A549 (cell line): Measurements from ENCODE around the gene PHC2. TPM values are rescaled to one million over a fixed set of nuclear protein-coding genes. Genes with fewer than 3 reads are reported as not detected.

Experiments
- ATAC-seq, 2 experiments: fragments of 200-7000 bp in 1 of 2; fragments of >200 bp in 1 of 2; cut with Nextera tagmentation in 1 of 2; cut with Tn5 transposase in 1 of 2; 3 replicates each; pipeline versions ENCODE4 v1.8.0 to v1.9.1; 2018 to 2020; ENCODE audit warnings: mild to moderate bottlenecking in 1 of 2, moderate library complexity in 1 of 2
- CTCF ChIA-PET: fragments of 300-600 bp; sonication (Branson Sonifier 250); formaldehyde crosslinking; extraction: SDS; loops from one replicate; lab custom pipeline; 2021; ENCODE audit warnings: antibody characterized with exemption, inconsistent platforms; lab: Yijun Ruan, JAX
- POLR2A ChIA-PET: fragments of 350-600 bp; formaldehyde crosslinking; extraction: SDS; loops from one replicate; lab custom pipeline; 2021; ENCODE audit warnings: antibody characterized with exemption, inconsistent platforms; lab: Yijun Ruan, JAX
- DNase-seq, 2 experiments: peaks; one replicate each; pipeline versions ENCODE4 v3.0.0 to v3.0.0-alpha.2; 2011 to 2016; ENCODE audit warnings: low read depth in 1 of 2, low spot score in 1 of 2
- FAIRE-seq: peaks from 2 replicates; lab custom pipeline; 2011; peaks lifted over from hg19 to GRCh38; lab: Jason Lieb, UNC
- H3K27ac ChIP-seq, 2 experiments: fragments of >200 bp; sonication (Bioruptor Twin); formaldehyde crosslinking; 3 replicates each; pipeline ENCODE4 v1.5.1; 2016 to 2017
- H3K4me1 ChIP-seq: fragments of >200 bp; sonication (Bioruptor Twin); formaldehyde crosslinking; 3 replicates; pipeline ENCODE4 v1.6.1; 2016
- H3K4me2 ChIP-seq: fragments of >200 bp; sonication (Bioruptor Twin); formaldehyde crosslinking; 3 replicates; pipeline ENCODE4 v1.6.1; 2016
- H3K4me3 ChIP-seq: fragments of >200 bp; sonication (Bioruptor Twin); formaldehyde crosslinking; 3 replicates; pipeline ENCODE4 v1.5.1; 2016
- H3K9me3 ChIP-seq: fragments of >200 bp; sonication (Bioruptor Twin); formaldehyde crosslinking; 3 replicates; pipeline ENCODE4 v1.6.1; 2016
- BCL3 ChIP-seq: fragments of >200 bp; sonication (Bioruptor Twin); formaldehyde crosslinking; IDR thresholded peaks from 3 replicates; pipeline ENCODE4 v1.6.1; 2016
- CBX8 ChIP-seq: fragments of 200-600 bp; sonication (generic); IDR thresholded peaks from 2 replicates; pipeline ENCODE4 v1.6.1; 2016
- FOSB ChIP-seq: fragments of 250-450 bp; sonication (Bioruptor Pico); IDR thresholded peaks from 2 replicates; pipeline ENCODE4 v1.5.0; 2020; ENCODE audit warnings: mild to moderate bottlenecking, moderate library complexity
- FOSL2 ChIP-seq, 2 experiments: fragments of 450-650 bp in 1 of 2; fragments of >200 bp in 1 of 2; sonication (Bioruptor Twin) in 1 of 2; formaldehyde crosslinking; IDR thresholded peaks; 2 replicates each; pipeline versions ENCODE4 v1.5.0 to v1.6.1; 2016 to 2020; ENCODE audit warnings: mild to moderate bottlenecking in 1 of 2, moderate library complexity in 1 of 2
- HEYL ChIP-seq: fragments of 250-450 bp; sonication (Bioruptor Pico); IDR thresholded peaks from 2 replicates; pipeline ENCODE4 v1.8.0; 2021; ENCODE audit warnings: mild to moderate bottlenecking, moderate library complexity
- HOXA7 ChIP-seq: fragments of 250-450 bp; sonication (Bioruptor Pico); IDR thresholded peaks from 2 replicates; pipeline ENCODE4 v1.5.0; 2020; ENCODE audit warnings: mild to moderate bottlenecking, moderate library complexity
- HOXB13 ChIP-seq: fragments of 250-450 bp; sonication (Bioruptor Pico); IDR thresholded peaks from 2 replicates; pipeline ENCODE4 v1.5.0; 2020; ENCODE audit warnings: low read depth, mild to moderate bottlenecking, moderate library complexity
- JUNB ChIP-seq: fragments of >200 bp; sonication (Bioruptor Twin); formaldehyde crosslinking; IDR thresholded peaks from 2 replicates; pipeline ENCODE4 v1.6.1; 2016
- MAX ChIP-seq: IDR thresholded peaks from 2 replicates; pipeline ENCODE4 v1.6.1; 2012
- MAZ ChIP-seq: fragments of 150-350 bp; IDR thresholded peaks from 2 replicates; pipeline ENCODE4 v1.6.1; 2014; ENCODE audit warnings: antibody characterized with exemption, low read depth, low read length, borderline replicate concordance
- MYC ChIP-seq: IDR thresholded peaks from 2 replicates; pipeline ENCODE4 v1.6.1; 2012; ENCODE audit warnings: mild to moderate bottlenecking, inconsistent platforms, low read length, improper control_type of control experiment, borderline replicate concordance
- NFE2L2 ChIP-seq: fragments of 150-350 bp; conservative IDR thresholded peaks from 2 replicates; pipeline ENCODE4 v1.6.1; 2014; ENCODE audit warnings: low read length
- NPAS2 ChIP-seq: fragments of 250-450 bp; sonication (Bioruptor Pico); IDR thresholded peaks from 2 replicates; pipeline ENCODE4 v1.8.0; 2022; ENCODE audit warnings: mild to moderate bottlenecking, moderate library complexity, borderline replicate concordance
- PBX3 ChIP-seq: IDR thresholded peaks from 2 replicates; pipeline ENCODE4 v1.6.1; 2012
- PHF8 ChIP-seq: fragments of 200-600 bp; sonication (generic); IDR thresholded peaks from 2 replicates; pipeline ENCODE4 v1.6.1; 2016; ENCODE audit warnings: low read depth, mild to moderate bottlenecking, antibody characterized with exemption, moderate library complexity, borderline replicate concordance
- POLR2A ChIP-seq: IDR thresholded peaks from 2 replicates; pipeline ENCODE4 v1.6.1; 2012; ENCODE audit warnings: mild to moderate bottlenecking, low read length
- POLR2AphosphoS2 ChIP-seq: conservative IDR thresholded peaks from 2 replicates; pipeline ENCODE4 v1.6.1; 2012; ENCODE audit warnings: low read length, improper control_type of control experiment, inconsistent platforms
- REST ChIP-seq: fragments of 200-600 bp; sonication (generic); IDR thresholded peaks from 2 replicates; pipeline ENCODE4 v1.6.1; 2016; ENCODE audit warnings: antibody characterized with exemption, mild to moderate bottlenecking, moderate library complexity
- RFX5 ChIP-seq: fragments of 450-650 bp; IDR thresholded peaks from 2 replicates; pipeline ENCODE4 v1.7.1; 2014; ENCODE audit warnings: antibody characterized with exemption, mild to moderate bottlenecking, moderate library complexity
- RNF2 ChIP-seq: fragments of 200-600 bp; sonication (generic); IDR thresholded peaks from 2 replicates; pipeline ENCODE4 v1.6.1; 2016; ENCODE audit warnings: low read depth, mild to moderate bottlenecking, antibody characterized with exemption, moderate library complexity, borderline replicate concordance
- ZC3H11A ChIP-seq: fragments of 450-650 bp; IDR thresholded peaks from 2 replicates; pipeline ENCODE4 v1.6.1; 2014; ENCODE audit warnings: antibody characterized with exemption, mild to moderate bottlenecking
- ZFP36 ChIP-seq: fragments of 450-650 bp; IDR thresholded peaks from 2 replicates; pipeline ENCODE4 v1.6.1; 2014; ENCODE audit warnings: borderline replicate concordance; ENCODE audit not compliant: partially characterized antibody
- WGBS: methylation state at CpG from one replicate; pipeline ENCODE4 v1.1.6; 2017; ENCODE audit errors: missing lambda C conversion rate; 5-methylcytosine and 5-hydroxymethylcytosine counted together
- polyA plus RNA-seq, 4 experiments: library from polyadenylated mRNA; depleted of rRNA in 3 of 4; stranded (reverse); fragments of >200 nt; fragmentation: RNase III in 1 of 4; extraction: RNeasy Plus Mini Kit Qiagen cat#74134 plus additional on column Dnase treatment in 1 of 4; gene quantifications; 2 replicates in 3 of 4; 3 replicates in 1 of 4; pipeline ENCODE4 v1.2.3, GENCODE V29; 2011 to 2017

The PHC2 gene
- polyA plus RNA-seq, 2 of the 4 experiments (the other 2 are of a cell fraction), result 29.9 to 33.2 TPM

GRCh38 chr1:33281554-33282303 lies 149.2 kb downstream of the PHC2 start:
- no peak for TF ChIP-seq MAX
- no peak for TF ChIP-seq RNF2
- TF ChIP-seq FOSL2 (IDR thresholded peaks at IDR 0.05), result no peak
- no peak for TF ChIP-seq FOSL2 (CRISPR knock-in tag; IDR thresholded peaks at IDR 0.05)
- TF ChIP-seq RFX5, result no peak
- TF ChIP-seq ZFP36, result peak; percentile 52
- no peak for TF ChIP-seq NPAS2 (CRISPR knock-in tag)
- TF ChIP-seq REST, result no peak
- no peak for TF ChIP-seq MYC
- DNase-seq (no peak), ATAC-seq (no peak), FAIRE-seq (no peak)
- 93% methylated on average over 17 of the region's 17 CpGs for WGBS
- Histone ChIP-seq H3K4me1 (no peaks in the 10 kb centered on the region), H3K4me3 (no peak overlapping the region), H3K4me2 (no peak overlapping the region), H3K9me3 (no peaks in the 10 kb centered on the region), H3K27ac (no peak overlapping the region)
- POLR2A ChIA-PET, result no interaction called here
- CTCF ChIA-PET, result interaction anchor here (0.6 to 2.8 kb wide), 5 partner anchors 13 to 174 kb away, joined by 3 to 8 read pairs (median 3); no protein-coding TSS in a partner anchor

- DNase-seq, result no peak
- ATAC-seq, result no peak
- POLR2A ChIA-PET, result no interaction called here
- Histone ChIP-seq H3K4me1 (no peaks in the 10 kb centered on the region), H3K4me3 (no peak overlapping the region), H3K9me3 (no peaks in the 10 kb centered on the region), H3K27ac (no peak overlapping the region), H3K4me2 (no peak overlapping the region)
- 99% methylated on average over 11 of the region's 29 CpGs for WGBS
- CTCF ChIA-PET, result interaction anchor here (2.8 kb wide), 1 partner anchor 16 kb away, joined by 8 read pairs; no protein-coding TSS in a partner anchor
- FAIRE-seq, result no peak
- TF ChIP-seq ZC3H11A (no peak), CBX8 (no peak), POLR2A (no peak), MAZ (no peak), FOSB (no peak), NFE2L2 (no peak), ZFP36 (no peak), POLR2AphosphoS2 (no peak), RFX5 (no peak), MYC (no peak), FOSL2 (IDR thresholded peaks at IDR 0.05) (no peak), FOSL2 (CRISPR knock-in tag; IDR thresholded peaks at IDR 0.05) (no peak), PBX3 (no peak), PHF8 (no peak), MAX (no peak), HEYL (CRISPR knock-in tag) (no peak), HOXA7 (no peak), BCL3 (no peak), HOXB13 (CRISPR knock-in tag) (no peak), RNF2 (no peak), JUNB (no peak)
These were observed 150.7 kb downstream of the PHC2 start for GRCh38 chr1:33280091-33280661.
